ENCODE results near the gene RHOH. TPM values are rescaled to one million over a fixed set of nuclear protein-coding genes. Genes with fewer than 3 reads are reported as not detected.
A peak's percentile ranks its signal among the peaks of the same experiment; 100 is the strongest.

RHOH gene
- total and polyA plus RNA-seq, 9 of the 15 experiments (the other 6 are each of a cell fraction or from before 2014, with no cell fraction given): 14.3 to 37.7 (median 23.2) TPM

- TF ChIP-seq MAZ (CRISPR knock-in tag; conservative IDR thresholded peaks at IDR 0.05 in 1 of 2, IDR thresholded peaks at IDR 0.05 in 1 of 2) (0 out of 4 replicates have a peak, but pooled peaks of 1 of the 2 experiments have one; percentile 7), RBFOX2 (IDR thresholded peaks at IDR 0.05; ENCODE audit: low read depth, low read length) (peak; percentile 66), CREM (IDR thresholded peaks at IDR 0.05; ENCODE audit: low read depth) (peak; percentile 85), ZNF263 (CRISPR knock-in tag; IDR thresholded peaks at IDR 0.05; ENCODE audit: borderline replicate concordance) (no peak), KLF6 (CRISPR knock-in tag; IDR thresholded peaks at IDR 0.05; ENCODE audit: borderline replicate concordance) (no peak), ZNF561 (CRISPR knock-in tag; conservative IDR thresholded peaks at IDR 0.05) (0 out of 2 replicates have a peak, but pooled peaks have one; percentile 41)
Observed at GRCh38 chr4:40238700-40239548, 42.1 kb downstream of the RHOH start (continued).

GRCh38 chr4:40240040-40240653 is 43.3 kb downstream of the RHOH start:
- 87% methylated on average over 4 of the region's 4 CpGs for WGBS (ENCODE audit: insufficient coverage, low coverage, missing lambda C conversion rate)
- CTCF ChIA-PET (ENCODE audit: low intra/inter-chr PET ratio): no interaction called here
- no peak for TF ChIP-seq KHSRP (IDR thresholded peaks at IDR 0.05)
- TF ChIP-seq RFX1 (IDR thresholded peaks at IDR 0.05): no peak
- TF ChIP-seq ZNF316 (IDR thresholded peaks at IDR 0.05): no peak
- TF ChIP-seq ZNF398 (CRISPR knock-in tag; IDR thresholded peaks at IDR 0.05): no peak
- no peak for TF ChIP-seq HMG20A (CRISPR knock-in tag; conservative IDR thresholded peaks at IDR 0.05)
- no peak for TF ChIP-seq GABPB1 (CRISPR knock-in tag; IDR thresholded peaks at IDR 0.05)
- no peak for TF ChIP-seq BCL6 (CRISPR knock-in tag; IDR thresholded peaks at IDR 0.05)
- TF ChIP-seq ZNF146 (CRISPR knock-in tag; IDR thresholded peaks at IDR 0.05; ENCODE audit: unreplicated experiment): no peak
- no peak for TF ChIP-seq OTX1 (CRISPR knock-in tag; IDR thresholded peaks at IDR 0.05)
- no peak for TF ChIP-seq ZNF512 (tag; IDR thresholded peaks at IDR 0.05)
- no peak for TF ChIP-seq NR2C1 (IDR thresholded peaks at IDR 0.05)
- 0 out of 2 replicates have a peak, but pooled peaks have one; percentile 17 for TF ChIP-seq NR2C1 (tag; IDR thresholded peaks at IDR 0.05)

More at GRCh38 chr4:40240040-40240653, 43.3 kb downstream of the RHOH start:
- POLR2A ChIA-PET: interaction anchor here (0.8 to 2.3 kb wide), 6 partner anchors 18 to 77 kb away, joined by 3 to 9 read pairs (median 6); no protein-coding TSS in a partner anchor
- in situ Hi-C loops (cut with MboI): no loop called here
- Histone ChIP-seq H4K20me1 (replicated peaks; ENCODE audit: control insufficient read depth, insufficient read depth, low read length) (no peaks in the 10 kb centered on the region; the same call in 1 of the 2 replicates), H3K4me3 (no peak overlapping the region), H3K9me1 (ENCODE audit: control insufficient read depth, insufficient read depth, low read length) (no peaks in the 10 kb centered on the region), H3K4me2 (ENCODE audit: insufficient read depth, low read length) (no peak overlapping the region), H3K9me3 (replicated peaks; ENCODE audit: control insufficient read depth, insufficient read depth, low read depth, low read length) (no peaks in the 10 kb centered on the region), H2AFZ (ENCODE audit: low read depth, low read length) (no peak overlapping the region), H3K79me2 (ENCODE audit: control insufficient read depth, insufficient read depth, low read length) (peaks cover 48% of the 10 kb centered on the region), H3K27ac (ENCODE audit: extremely low read depth, low read depth, low read length) (peak overlapping the region; percentile 99), H3K4me1 (replicated peaks in 1 of 2; ENCODE audit: control insufficient read depth in 2 of 2, insufficient read depth in 2 of 2, low read length in 2 of 2) (peaks cover 27 to 48% of the 10 kb centered on the region in 2 experiments), H3K27me3 (ENCODE audit: control insufficient read depth in 2 of 2, insufficient read depth in 2 of 2, low read length in 2 of 2) (no peaks in the 10 kb centered on the region), H3K9ac (ENCODE audit: insufficient read depth in 1 of 2, low read depth in 2 of 2, low read length in 2 of 2) (peak overlapping the region in 1 of 2 experiments; percentile 39; a peak in 2 of 4 replicates), H3K36me3 (ENCODE audit: control insufficient read depth, insufficient read depth, low read length) (peaks cover 54% of the 10 kb centered on the region)
- intact Hi-C loops (cut with micrococcal nuclease): no loop called here
- ATAC-seq (no peak), DNase-seq (ENCODE audit: extremely low read depth in 1 of 4, low spot score in 3 of 4) (no peak), FAIRE-seq (no peak)
- TSS peak; percentile 60 for BruUV-seq (replicated peaks)

Measured in K562 (cell line).